Keratinocyte (primary cell): ENCODE measurements around the gene IGF1R. TPM values are rescaled to one million over a fixed set of nuclear protein-coding genes. Genes with fewer than 3 reads are reported as not detected.

Experiments used
- DNase-seq: peaks from one replicate; pipeline ENCODE4 v3.0.0-alpha.2; 2011; ENCODE audit warnings: low read depth, missing footprints, low spot score
- FAIRE-seq: peaks from 2 replicates; lab custom pipeline; 2011; peaks lifted over from hg19 to GRCh38; lab: Jason Lieb, UNC
- H2AFZ ChIP-seq: 2 replicates; pipeline ENCODE4 v1.6.0; 2012; ENCODE audit warnings: low read length, control low read depth, inconsistent platforms; ENCODE audit not compliant: control insufficient read depth
- H3K27ac ChIP-seq: 2 replicates; pipeline ENCODE4 v1.5.1; 2011; ENCODE audit warnings: low read length; ENCODE audit not compliant: control insufficient read depth, insufficient read depth
- H3K27me3 ChIP-seq: 3 replicates; pipeline ENCODE4 v1.6.0; 2011; ENCODE audit warnings: low read length; ENCODE audit not compliant: control insufficient read depth, insufficient read depth; ENCODE audit errors: extremely low read depth
- H3K36me3 ChIP-seq, 2 experiments: 2 replicates in 1 of 2; 3 replicates in 1 of 2; pipeline ENCODE4 v1.5.1; 2011; ENCODE audit warnings: low read length in 2 of 2, mild to moderate bottlenecking in 1 of 2; ENCODE audit not compliant: control insufficient read depth in 2 of 2, insufficient read depth in 2 of 2; ENCODE audit errors: extremely low read depth in 1 of 2
- H3K4me1 ChIP-seq: 3 replicates; pipeline ENCODE4 v1.5.1; 2011; ENCODE audit warnings: low read length; ENCODE audit not compliant: control insufficient read depth, insufficient read depth; ENCODE audit errors: extremely low read depth
- H3K4me2 ChIP-seq: 3 replicates; pipeline ENCODE4 v1.6.0; 2011; ENCODE audit warnings: low read depth, low read length; ENCODE audit not compliant: control insufficient read depth, insufficient read depth; ENCODE audit errors: extremely low read depth
- H3K4me3 ChIP-seq, 3 experiments: fragments of 200-600 bp in 1 of 3; sonication (generic) in 1 of 3; 2 replicates in 2 of 3; 3 replicates in 1 of 3; pipeline ENCODE4 v1.5.1; 2011 to 2016; ENCODE audit warnings: low read length in 3 of 3, mild to moderate bottlenecking in 3 of 3, control low read depth in 2 of 3, inconsistent platforms in 1 of 3, low read depth in 1 of 3, mixed read lengths in 1 of 3, mixed run types in 1 of 3, moderate library complexity in 1 of 3; ENCODE audit not compliant: control insufficient read depth in 2 of 3, insufficient read depth in 2 of 3; ENCODE audit errors: extremely low read depth in 1 of 3
- H3K79me2 ChIP-seq: 2 replicates; pipeline ENCODE4 v1.6.0; 2012; ENCODE audit warnings: low read length; ENCODE audit not compliant: control insufficient read depth, insufficient read depth
- H3K9ac ChIP-seq: 3 replicates; pipeline ENCODE4 v1.6.0; 2011; ENCODE audit warnings: low read length; ENCODE audit not compliant: control insufficient read depth, insufficient read depth; ENCODE audit errors: extremely low read depth
- H3K9me1 ChIP-seq: 3 replicates; pipeline ENCODE4 v1.6.0; 2011; ENCODE audit warnings: low read length; ENCODE audit not compliant: control insufficient read depth, insufficient read depth; ENCODE audit errors: extremely low read depth
- H3K9me3 ChIP-seq: 2 replicates; pipeline ENCODE4 v1.5.1; 2012; ENCODE audit warnings: low read depth, low read length; ENCODE audit not compliant: control insufficient read depth
- H4K20me1 ChIP-seq: 3 replicates; pipeline ENCODE4 v1.6.0; 2011; ENCODE audit warnings: low read length; ENCODE audit not compliant: control insufficient read depth, insufficient read depth; ENCODE audit errors: extremely low read depth
- EZH2 ChIP-seq: IDR thresholded peaks from one replicate; pipeline ENCODE4 v1.6.1; 2012; ENCODE audit warnings: inconsistent platforms, mild to moderate bottlenecking, low read length, moderate library complexity
- dilution Hi-C: fragments of 300-500 bp; cut with MboI; formaldehyde crosslinking; loops from one replicate; pipeline ENCODE4 v1.7.0; 2020; ENCODE audit warnings: low sequenced_read_pairs; ENCODE audit not compliant: extremely low pct_ligation_motif_present
- polyA plus RNA-seq, 5 experiments: library from polyadenylated mRNA; depleted of rRNA in 3 of 5; stranded (reverse) in 3 of 5; stranded (forward) in 1 of 5; unstranded in 1 of 5; fragments of >200 nt; gene quantifications; 1 replicate in 1 of 5; 2 replicates in 3 of 5; 3 replicates in 1 of 5; pipeline versions ENCODE4 v1.2.1 to v1.2.3, GENCODE V29; 2011 to 2012; ENCODE audit warnings: missing spikeins in 2 of 5, low read depth in 1 of 5, low replicate concordance in 1 of 5
- TF ChIP-seq, protein P1 (sequence below), 3 experiments: IDR thresholded peaks in 1 of 3; conservative IDR thresholded peaks in 1 of 3; optimal IDR thresholded peaks in 1 of 3; 2 replicates in 2 of 3; 3 replicates in 1 of 3; pipeline versions ENCODE3 to v1.5.1; 2011; ENCODE audit warnings: low read length in 3 of 3, mild to moderate bottlenecking in 3 of 3, moderate library complexity in 2 of 3, control low read depth in 1 of 3, inconsistent platforms in 1 of 3; ENCODE audit not compliant: insufficient read depth in 2 of 3; ENCODE audit errors: extremely low read depth in 1 of 3

The IGF1R gene
- polyA plus RNA-seq, 1 donor (not counting 4 experiments of a cell fraction or from before 2014, with no cell fraction given), result 14.5 TPM

DNA sequence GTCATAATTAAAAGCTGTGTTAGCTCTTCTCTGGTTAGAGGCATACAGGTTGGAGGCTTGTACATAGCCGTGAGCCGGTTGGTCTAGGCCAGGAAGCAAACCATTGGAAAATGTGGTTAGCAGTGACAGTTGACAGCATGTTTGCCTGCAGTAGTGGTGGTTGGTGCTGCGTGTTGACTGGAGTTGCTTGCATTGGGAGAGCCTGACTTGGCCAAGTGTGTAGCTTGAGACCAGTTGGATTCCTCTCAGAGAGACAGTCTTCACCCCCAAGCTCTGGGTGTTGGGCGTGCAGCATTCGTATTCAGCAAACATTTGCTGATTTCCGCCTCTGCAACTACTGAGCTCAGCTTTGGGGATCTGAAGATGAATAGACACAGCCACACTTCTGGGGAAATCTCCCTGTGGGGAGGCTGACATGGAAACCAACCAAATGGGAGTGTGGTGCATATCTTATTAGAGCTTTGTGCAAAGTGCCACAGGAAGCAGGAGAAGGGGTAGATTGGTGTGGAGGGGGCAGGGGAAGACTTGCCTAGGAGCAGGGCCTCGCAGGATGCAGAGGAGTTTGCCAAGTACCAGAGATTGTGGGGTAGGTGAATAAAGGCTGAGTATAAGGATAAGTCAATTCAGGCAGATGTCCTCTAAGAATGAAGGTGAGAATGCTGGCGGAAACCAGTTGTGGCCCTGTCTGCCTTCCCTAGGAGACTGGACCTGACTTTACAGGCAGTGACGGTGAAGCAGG is 83.5 kb downstream of the IGF1R start:
- TF ChIP-seq, protein P1, sequence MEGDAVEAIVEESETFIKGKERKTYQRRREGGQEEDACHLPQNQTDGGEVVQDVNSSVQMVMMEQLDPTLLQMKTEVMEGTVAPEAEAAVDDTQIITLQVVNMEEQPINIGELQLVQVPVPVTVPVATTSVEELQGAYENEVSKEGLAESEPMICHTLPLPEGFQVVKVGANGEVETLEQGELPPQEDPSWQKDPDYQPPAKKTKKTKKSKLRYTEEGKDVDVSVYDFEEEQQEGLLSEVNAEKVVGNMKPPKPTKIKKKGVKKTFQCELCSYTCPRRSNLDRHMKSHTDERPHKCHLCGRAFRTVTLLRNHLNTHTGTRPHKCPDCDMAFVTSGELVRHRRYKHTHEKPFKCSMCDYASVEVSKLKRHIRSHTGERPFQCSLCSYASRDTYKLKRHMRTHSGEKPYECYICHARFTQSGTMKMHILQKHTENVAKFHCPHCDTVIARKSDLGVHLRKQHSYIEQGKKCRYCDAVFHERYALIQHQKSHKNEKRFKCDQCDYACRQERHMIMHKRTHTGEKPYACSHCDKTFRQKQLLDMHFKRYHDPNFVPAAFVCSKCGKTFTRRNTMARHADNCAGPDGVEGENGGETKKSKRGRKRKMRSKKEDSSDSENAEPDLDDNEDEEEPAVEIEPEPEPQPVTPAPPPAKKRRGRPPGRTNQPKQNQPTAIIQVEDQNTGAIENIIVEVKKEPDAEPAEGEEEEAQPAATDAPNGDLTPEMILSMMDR (optimal IDR thresholded peaks at IDR 0.05 in 1 of 3, IDR thresholded peaks at IDR 0.05 in 1 of 3, conservative IDR thresholded peaks at IDR 0.05 in 1 of 3; ENCODE audit: extremely low read depth in 1 of 3, insufficient read depth in 2 of 3, low read length in 3 of 3), result no peak
- no peak for TF ChIP-seq EZH2
- no peak overlapping the region for H3K4me3 ChIP-seq
- H3K4me2 ChIP-seq, result no peak overlapping the region
- no peak overlapping the region for H3K9ac ChIP-seq
- H3K27me3 ChIP-seq, result no peaks in the 10 kb centered on the region
- no peaks in the 10 kb centered on the region for H4K20me1 ChIP-seq
- dilution Hi-C loops, result no loop called here
- FAIRE-seq (no peak), DNase-seq (no peak)
- H3K79me2 ChIP-seq, result peaks cover 88% of the 10 kb centered on the region
- peaks cover 45% of the 10 kb centered on the region for H3K4me1 ChIP-seq
- H2AFZ ChIP-seq, result no peak overlapping the region
- peaks cover 0 to 2% of the 10 kb centered on the region in 2 experiments for H3K36me3 ChIP-seq
- no peaks in the 10 kb centered on the region for H3K9me3 ChIP-seq
- H3K9me1 ChIP-seq, result peaks cover 5% of the 10 kb centered on the region
- no peak overlapping the region for H3K27ac ChIP-seq

DNA sequence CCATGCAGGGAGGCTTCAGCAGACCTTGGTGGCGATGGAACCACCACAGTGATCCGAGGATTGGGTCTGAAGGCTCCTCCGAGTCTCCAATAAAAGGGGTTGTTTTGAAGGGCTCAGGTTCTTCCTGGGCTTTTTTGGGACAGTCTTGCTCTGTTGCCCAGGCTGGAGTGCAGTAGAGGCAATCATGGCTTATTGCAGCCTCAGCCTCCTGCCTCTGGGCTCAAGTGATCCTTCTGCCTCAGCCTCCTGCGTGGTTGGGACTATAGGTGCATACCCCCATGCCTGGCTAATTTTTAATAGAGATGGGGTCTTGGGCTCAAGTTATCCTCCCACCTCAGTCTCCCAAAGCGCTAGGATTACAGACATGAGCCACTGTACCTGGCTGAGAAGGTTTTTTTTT is 84.8 kb downstream of the IGF1R start:
- no peak for DNase-seq
- Histone ChIP-seq H3K4me2 (no peak overlapping the region), H3K36me3 (peaks cover 0 to 4% of the 10 kb centered on the region in 2 experiments), H2AFZ (no peak overlapping the region), H3K9me3 (no peaks in the 10 kb centered on the region), H4K20me1 (no peaks in the 10 kb centered on the region), H3K27ac (no peak overlapping the region), H3K79me2 (peaks cover 100% of the 10 kb centered on the region), H3K4me3 (no peak overlapping the region), H3K9ac (no peak overlapping the region), H3K4me1 (peaks cover 34% of the 10 kb centered on the region), H3K27me3 (no peaks in the 10 kb centered on the region), H3K9me1 (peaks cover 5% of the 10 kb centered on the region)
- dilution Hi-C loops, result no loop called here
- FAIRE-seq, result no peak
- TF ChIP-seq, protein P1 (optimal IDR thresholded peaks at IDR 0.05 in 1 of 3, IDR thresholded peaks at IDR 0.05 in 1 of 3, conservative IDR thresholded peaks at IDR 0.05 in 1 of 3; ENCODE audit: extremely low read depth in 1 of 3, insufficient read depth in 2 of 3, low read length in 3 of 3), result no peak
- no peak for TF ChIP-seq EZH2
